ENCODE results near the gene DDC. TPM values are rescaled to one million over a fixed set of nuclear protein-coding genes. Genes with fewer than 3 reads are reported as not detected.

The DDC gene
- total RNA-seq, 2 donors from 2014 or later, result 85.4 to 90.2 TPM

GRCh38 chr7:50477640-50478039 is 87.6 kb downstream of the DDC start:
- H3K27ac ChIP-seq, result no peak overlapping the region
- no peaks in the 10 kb centered on the region for H3K9me3 ChIP-seq
- no peak overlapping the region for H3K4me3 ChIP-seq
- intact Hi-C loops (cut with DNase I), result loop anchor here (10.0 kb wide), 1 partner anchor 587 kb away; no protein-coding TSS in a partner anchor
- DNase-seq, result no peak
- no peaks in the 10 kb centered on the region for H3K36me3 ChIP-seq
- H3K9ac ChIP-seq (ENCODE audit: low read depth in 2 of 2, low read length in 2 of 2), result no peak overlapping the region
- H3K27me3 ChIP-seq, result no peaks in the 10 kb centered on the region
- H3K4me1 ChIP-seq, result no peaks in the 10 kb centered on the region
- no peak for TF ChIP-seq CTCF (IDR thresholded peaks at IDR 0.05)

- Histone ChIP-seq H3K9me3 (no peaks in the 10 kb centered on the region), H3K4me3 (no peak overlapping the region), H3K9ac (ENCODE audit: low read depth in 2 of 2, low read length in 2 of 2) (no peak overlapping the region), H3K36me3 (no peaks in the 10 kb centered on the region), H3K27ac (no peak overlapping the region), H3K27me3 (no peaks in the 10 kb centered on the region), H3K4me1 (no peaks in the 10 kb centered on the region)
- intact Hi-C loops (cut with DNase I), result loop anchor here (10.0 kb wide), 1 partner anchor 588 kb away; no protein-coding TSS in a partner anchor
- no peak for TF ChIP-seq CTCF (IDR thresholded peaks at IDR 0.05)
- DNase-seq, result no peak
Measured at GRCh38 chr7:50476953-50477625, 88.1 kb downstream of the DDC start.

DNA sequence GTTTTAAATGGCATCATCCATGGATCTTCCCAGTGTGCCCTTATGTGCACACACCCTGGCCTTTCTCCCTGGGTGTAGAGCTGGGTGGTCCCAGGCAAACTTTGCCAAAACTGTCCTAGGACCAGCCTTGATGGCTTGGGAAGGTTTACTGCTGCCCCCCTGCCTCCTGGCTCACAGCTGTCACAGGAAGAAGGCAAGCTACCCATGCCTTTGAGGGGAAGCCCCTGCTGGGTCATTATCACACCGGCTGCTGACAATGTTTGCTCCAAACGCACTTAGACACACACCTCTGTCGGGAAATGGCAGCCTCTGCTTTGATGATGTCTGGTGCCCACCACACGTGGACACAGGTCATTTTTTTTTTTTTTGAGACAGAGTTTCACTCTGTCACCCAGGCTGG is 89.9 kb downstream of the DDC start:
- Histone ChIP-seq H3K4me3 (no peak overlapping the region), H3K9ac (ENCODE audit: low read depth in 2 of 2, low read length in 2 of 2) (no peak overlapping the region), H3K27ac (no peak overlapping the region), H3K4me1 (no peaks in the 10 kb centered on the region), H3K36me3 (no peaks in the 10 kb centered on the region), H3K9me3 (no peaks in the 10 kb centered on the region), H3K27me3 (no peaks in the 10 kb centered on the region)
- intact Hi-C loops (cut with DNase I), result loop anchor here (10.0 kb wide), 1 partner anchor 589 kb away; no protein-coding TSS in a partner anchor
- no peak for DNase-seq
- no peak for TF ChIP-seq CTCF (IDR thresholded peaks at IDR 0.05)

GRCh38 chr7:50474382-50475160 is 90.6 kb downstream of the DDC start:
- H3K9ac ChIP-seq (ENCODE audit: low read depth in 2 of 2, low read length in 2 of 2), result no peak overlapping the region
- no peaks in the 10 kb centered on the region for H3K36me3 ChIP-seq
- no peaks in the 10 kb centered on the region for H3K9me3 ChIP-seq
- H3K4me3 ChIP-seq, result no peak overlapping the region
- no peaks in the 10 kb centered on the region for H3K4me1 ChIP-seq
- no peaks in the 10 kb centered on the region for H3K27me3 ChIP-seq
- TF ChIP-seq CTCF (IDR thresholded peaks at IDR 0.05), result no peak
- no peak overlapping the region for H3K27ac ChIP-seq
- DNase-seq, result no peak
- intact Hi-C loops (cut with DNase I), result loop anchor here (5.0 to 10.0 kb wide), 3 partner anchors 138 to 668 kb away; no protein-coding TSS in a partner anchor

- intact Hi-C loops (cut with DNase I), result loop anchor here (5.0 to 10.0 kb wide), 3 partner anchors 139 to 669 kb away; no protein-coding TSS in a partner anchor
- no peak overlapping the region for H3K4me3 ChIP-seq
- H3K9me3 ChIP-seq, result no peaks in the 10 kb centered on the region
- no peak for DNase-seq
- no peak overlapping the region for H3K27ac ChIP-seq
- H3K9ac ChIP-seq (ENCODE audit: low read depth in 2 of 2, low read length in 2 of 2), result no peak overlapping the region
- no peaks in the 10 kb centered on the region for H3K4me1 ChIP-seq
- no peaks in the 10 kb centered on the region for H3K27me3 ChIP-seq
- H3K36me3 ChIP-seq, result no peaks in the 10 kb centered on the region
- TF ChIP-seq CTCF (IDR thresholded peaks at IDR 0.05), result no peak
Measured at GRCh38 chr7:50473531-50473930, 91.7 kb downstream of the DDC start.

Measured in colonic mucosa (tissue), 4 donors.